Effector memory CD8-positive, alpha-beta T cell (primary cell): ENCODE data around the gene NOC2L.
A peak's percentile ranks its signal among the peaks of the same experiment; 100 is the strongest.

Experiments
- ATAC-seq: fragments of 150-1000 bp; cut with Tn5 transposase; replicated peaks from 2 replicates; pipeline ENCODE4 v1.10.0; 2021; ENCODE audit warnings: mild to moderate bottlenecking, moderate library complexity
- DNase-seq, 3 experiments: peaks; one replicate each; pipeline ENCODE4 v3.0.0; 2021
- H3K27ac Mint-ChIP-seq, 2 donors: one replicate each; pipeline ENCODE4 v1.8.0; 2022; ENCODE audit warnings: mild to moderate bottlenecking in 2 of 2, mixed read lengths in 2 of 2, moderate library complexity in 2 of 2
- H3K27me3 Mint-ChIP-seq, 2 donors: one replicate each; pipeline ENCODE4 v1.8.0; 2022; ENCODE audit warnings: mixed read lengths in 2 of 2
- H3K36me3 Mint-ChIP-seq: one replicate; pipeline ENCODE4 v1.8.0; 2022; ENCODE audit warnings: mild to moderate bottlenecking, moderate library complexity, mixed read lengths; ENCODE audit not compliant: insufficient read depth
- H3K4me1 Mint-ChIP-seq, 2 donors: one replicate each; pipeline ENCODE4 v1.8.0; 2022; ENCODE audit warnings: low read depth in 2 of 2, mixed read lengths in 2 of 2
- H3K4me3 Mint-ChIP-seq, 2 donors: one replicate each; pipeline ENCODE4 v1.8.0; 2022; ENCODE audit warnings: mild to moderate bottlenecking in 2 of 2, mixed read lengths in 2 of 2, moderate library complexity in 2 of 2
- H3K9me3 Mint-ChIP-seq, 2 donors: one replicate each; pipeline ENCODE4 v1.8.0; 2022; ENCODE audit warnings: mixed read lengths in 2 of 2

Gene NOC2L

DNA sequence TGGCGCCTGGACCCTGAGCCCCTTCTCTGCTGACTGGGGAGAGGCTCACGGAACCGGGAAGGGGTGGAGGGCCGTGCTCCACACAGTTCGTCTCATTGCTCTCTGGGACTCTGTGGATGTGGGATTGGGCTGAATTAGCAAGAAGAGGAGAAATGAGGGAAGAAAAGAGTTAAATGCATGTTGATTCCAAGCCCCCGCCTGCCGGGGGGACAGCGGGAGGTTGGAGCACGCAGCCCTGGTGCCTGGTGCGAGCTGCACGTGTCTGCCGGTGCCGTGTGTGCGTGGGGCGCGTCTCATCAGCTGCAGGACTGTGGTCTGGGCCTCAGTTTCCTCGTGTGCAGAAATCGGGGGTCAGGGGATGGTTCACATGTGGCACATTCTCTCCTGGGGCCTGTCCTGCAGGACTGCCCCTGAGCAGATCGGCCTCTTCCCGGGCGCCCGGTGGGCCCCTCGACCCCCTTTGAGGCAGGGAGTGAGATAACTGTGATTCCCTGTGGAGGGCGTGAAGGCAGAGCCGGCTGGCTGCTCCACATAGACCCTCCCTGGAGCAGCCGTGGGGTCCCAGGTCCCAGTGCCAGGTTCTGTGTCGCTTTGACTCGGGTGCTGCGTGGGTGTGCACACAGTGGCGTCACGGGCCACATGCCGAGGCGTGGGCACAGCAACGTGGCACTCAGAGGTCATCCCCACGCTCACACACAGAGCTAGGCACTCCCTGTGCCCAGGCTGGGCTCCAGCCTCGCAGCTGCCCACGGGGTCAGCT, 23.9 kb downstream of the NOC2L start:
- DNase-seq (no peak), ATAC-seq (no peak)
- peaks cover 3% of the 10 kb centered on the region for H3K36me3 Mint-ChIP-seq
- peak overlapping the region in 1 of 2 donors; percentile 10 for H3K4me3 Mint-ChIP-seq
- peaks cover 4 to 9% of the 10 kb centered on the region in 2 donors for H3K4me1 Mint-ChIP-seq
- no peak overlapping the region for H3K27ac Mint-ChIP-seq
- H3K9me3 Mint-ChIP-seq, result no peaks in the 10 kb centered on the region
- peaks cover 22 to 69% of the 10 kb centered on the region in 2 donors for H3K27me3 Mint-ChIP-seq

DNA sequence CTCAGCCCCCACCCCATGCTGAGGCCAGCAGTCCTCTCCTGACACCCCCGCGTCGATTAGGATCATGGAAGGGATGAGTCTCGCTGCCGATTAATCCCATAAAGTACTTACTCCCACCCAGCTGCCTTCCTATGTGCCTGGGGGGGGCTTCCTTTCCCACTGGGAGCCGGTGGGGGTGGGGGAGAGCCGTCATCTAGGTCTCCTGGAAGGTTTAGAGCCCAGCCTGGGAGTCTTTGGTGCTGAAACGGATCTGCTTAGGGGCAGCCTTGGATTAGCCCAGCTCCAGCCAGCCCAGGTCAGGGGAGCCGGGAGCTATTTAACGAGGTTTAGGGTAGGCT, 25.5 kb downstream of the NOC2L start:
- no peak for DNase-seq
- Mint-ChIP-seq H3K4me3 (no peak overlapping the region), H3K27me3 (peaks cover 24 to 67% of the 10 kb centered on the region in 2 donors), H3K9me3 (no peaks in the 10 kb centered on the region), H3K4me1 (peaks cover 4 to 7% of the 10 kb centered on the region in 2 donors), H3K27ac (no peak overlapping the region), H3K36me3 (peaks cover 3% of the 10 kb centered on the region)
- ATAC-seq, result no peak

DNA sequence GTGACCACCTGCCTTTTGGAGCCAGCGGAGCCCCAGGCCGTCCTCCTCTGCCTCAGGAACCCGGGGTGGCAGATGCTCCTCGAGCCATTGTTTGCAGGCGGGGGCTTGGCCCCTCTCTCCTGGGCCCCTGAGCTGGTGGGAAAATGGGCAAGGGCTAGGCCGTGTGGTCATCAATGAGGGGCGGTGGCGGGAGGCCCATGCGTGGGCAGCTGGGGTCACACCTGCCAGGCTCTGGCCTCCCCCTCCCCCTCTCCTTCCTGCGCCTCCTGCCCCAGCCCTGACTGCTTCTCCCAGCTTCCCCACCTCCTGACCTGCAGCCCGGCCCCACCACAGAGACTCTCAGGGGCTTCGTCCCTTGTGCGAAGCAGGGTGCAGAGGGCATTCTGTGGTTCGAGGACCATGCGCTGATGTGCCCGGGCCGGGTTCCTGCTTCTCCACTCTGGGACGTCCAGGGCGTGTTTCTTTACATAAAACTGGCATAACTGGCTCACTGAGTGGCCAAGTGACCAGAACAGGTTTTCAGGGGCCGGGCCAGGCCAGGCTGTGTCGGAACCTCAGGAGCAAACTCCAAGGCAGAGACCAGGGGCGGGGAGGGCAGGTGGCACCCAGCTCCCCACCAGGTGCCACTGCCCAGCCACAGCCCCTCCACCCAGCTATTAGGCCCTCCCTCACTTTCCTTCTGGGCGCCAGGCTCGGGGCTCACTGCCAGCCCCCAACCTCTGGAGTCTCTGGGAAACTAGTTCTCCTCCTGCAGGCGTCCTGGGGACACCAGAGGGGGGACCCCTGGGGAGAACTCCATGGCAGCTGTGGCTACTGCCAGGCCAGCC, 26.1 kb downstream of the NOC2L start:
- Mint-ChIP-seq H3K27ac (no peak overlapping the region), H3K27me3 (peaks cover 21 to 62% of the 10 kb centered on the region in 2 donors), H3K9me3 (no peaks in the 10 kb centered on the region), H3K4me3 (no peak overlapping the region), H3K36me3 (peaks cover 5% of the 10 kb centered on the region), H3K4me1 (peaks cover 4 to 7% of the 10 kb centered on the region in 2 donors)
- DNase-seq (no peak), ATAC-seq (no peak)

DNA sequence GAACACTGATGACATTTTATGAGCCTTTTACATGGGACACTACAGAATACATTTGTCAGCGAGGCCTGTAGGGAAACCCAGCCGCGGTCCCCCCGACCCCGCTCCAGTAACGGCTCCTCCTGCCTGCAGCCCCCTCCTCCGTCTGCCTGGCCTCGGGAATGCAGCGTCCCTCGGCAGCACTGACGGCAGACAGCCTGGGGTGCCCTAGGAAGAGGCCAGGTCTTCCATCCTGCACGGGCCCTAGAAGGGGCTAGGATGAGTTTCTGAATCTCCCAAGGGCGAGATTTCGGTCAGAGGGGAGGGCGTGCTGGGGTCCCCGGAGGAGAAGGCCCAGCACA, 26.9 kb downstream of the NOC2L start:
- no peak overlapping the region for H3K27ac Mint-ChIP-seq
- H3K4me1 Mint-ChIP-seq, result peaks cover 4 to 7% of the 10 kb centered on the region in 2 donors
- no peak overlapping the region for H3K4me3 Mint-ChIP-seq
- ATAC-seq, result no peak
- H3K27me3 Mint-ChIP-seq, result peaks cover 22 to 64% of the 10 kb centered on the region in 2 donors
- no peaks in the 10 kb centered on the region for H3K9me3 Mint-ChIP-seq
- peaks cover 7% of the 10 kb centered on the region for H3K36me3 Mint-ChIP-seq
- DNase-seq, result no peak

DNA sequence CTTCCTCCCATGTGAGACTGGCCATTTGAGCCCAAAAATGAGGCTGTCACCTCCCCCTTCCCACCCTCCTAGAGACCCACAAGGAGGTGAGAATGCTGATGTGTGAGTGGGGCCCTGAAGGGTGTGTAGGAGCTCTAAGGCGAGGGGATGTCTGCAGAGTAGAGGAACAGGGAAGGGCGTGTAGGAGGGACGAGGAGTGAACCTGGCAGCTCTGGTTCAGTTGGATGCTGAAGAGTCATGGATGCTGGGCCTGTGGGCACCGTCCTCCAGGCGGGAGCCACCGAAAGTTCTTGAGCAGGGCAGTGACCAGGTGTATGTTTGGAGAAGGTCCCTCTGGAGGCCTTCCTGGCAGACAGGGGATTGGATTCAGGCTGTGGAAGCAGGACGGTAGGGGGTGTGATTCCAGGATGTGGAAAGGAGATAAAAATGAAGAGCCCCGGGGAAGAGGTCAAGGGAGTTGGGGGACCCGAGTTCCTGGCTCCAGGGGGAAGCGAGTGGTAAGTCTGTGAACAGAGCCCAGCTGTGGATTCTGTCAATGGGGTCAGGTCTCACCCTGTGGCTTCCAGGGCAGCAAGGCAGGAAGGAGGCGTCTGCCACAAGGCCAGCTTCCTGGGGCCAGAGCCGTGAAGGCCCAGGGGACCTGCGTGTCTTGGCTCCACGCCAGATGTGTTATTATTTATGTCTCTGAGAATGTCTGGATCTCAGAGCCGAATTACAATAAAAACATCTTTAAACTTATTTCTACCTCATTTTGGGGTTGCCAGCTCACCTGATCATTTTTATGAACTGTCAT, 27.5 kb downstream of the NOC2L start:
- Mint-ChIP-seq H3K9me3 (no peaks in the 10 kb centered on the region), H3K27ac (peak overlapping the region in 1 of 2 donors; percentile 53), H3K27me3 (peaks cover 28 to 64% of the 10 kb centered on the region in 2 donors), H3K4me3 (no peak overlapping the region), H3K4me1 (peaks cover 4 to 7% of the 10 kb centered on the region in 2 donors), H3K36me3 (peaks cover 7% of the 10 kb centered on the region)
- ATAC-seq (peak; percentile 42), DNase-seq (no peak)

GRCh38 chr1:930633-931138, 28.4 kb downstream of the NOC2L start:
- Mint-ChIP-seq H3K27ac (no peak overlapping the region), H3K27me3 (peaks cover 36 to 71% of the 10 kb centered on the region in 2 donors), H3K36me3 (peaks cover 7% of the 10 kb centered on the region), H3K4me1 (peaks cover 4 to 9% of the 10 kb centered on the region in 2 donors), H3K9me3 (no peaks in the 10 kb centered on the region), H3K4me3 (no peak overlapping the region)
- DNase-seq (no peak), ATAC-seq (no peak)

DNA sequence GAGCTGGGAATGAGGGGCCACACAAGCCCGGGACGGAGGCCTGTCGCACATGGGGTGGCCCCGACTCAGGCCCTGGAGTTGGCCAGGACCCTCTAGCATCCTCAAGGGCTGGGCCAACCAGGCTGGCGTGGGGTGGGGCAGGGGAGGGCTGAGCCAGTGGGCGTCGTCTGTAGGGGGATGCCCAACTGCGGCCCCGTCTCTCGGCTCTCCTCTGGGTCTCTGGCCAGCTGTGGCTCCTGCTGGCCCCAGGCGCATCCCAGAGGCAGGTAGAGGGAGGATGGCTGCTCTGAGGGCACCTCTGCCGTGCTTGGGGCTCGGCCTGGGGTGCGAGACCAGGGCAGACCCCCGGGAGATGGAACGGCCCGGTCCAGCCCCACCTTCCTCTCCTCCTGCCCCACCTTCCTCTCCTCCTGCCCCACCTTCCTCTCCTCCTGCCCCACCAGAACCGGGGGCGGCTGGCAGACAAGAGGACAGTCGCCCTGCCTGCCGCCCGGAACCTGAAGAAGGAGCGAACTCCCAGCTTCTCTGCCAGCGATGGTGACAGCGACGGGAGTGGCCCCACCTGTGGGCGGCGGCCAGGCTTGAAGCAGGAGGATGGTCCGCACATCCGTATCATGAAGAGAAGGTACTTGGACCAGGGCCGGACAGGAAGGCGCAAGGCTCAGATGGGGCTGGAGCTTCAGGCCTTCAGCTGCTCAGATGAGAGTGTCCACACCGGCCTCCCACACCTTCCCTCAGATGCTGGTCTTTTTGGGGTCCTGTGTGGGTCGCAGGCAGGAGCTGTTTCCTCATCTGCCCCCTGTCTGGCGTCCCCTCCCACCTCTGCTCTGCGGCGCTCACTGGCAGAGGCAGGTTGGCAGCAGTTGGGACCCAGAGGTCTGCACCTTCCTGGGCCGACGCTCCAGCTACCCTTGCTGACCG, 29.1 kb downstream of the NOC2L start:
- no peaks in the 10 kb centered on the region for H3K9me3 Mint-ChIP-seq
- H3K4me3 Mint-ChIP-seq, result no peak overlapping the region
- no peak for DNase-seq
- H3K27me3 Mint-ChIP-seq, result peaks cover 29 to 64% of the 10 kb centered on the region in 2 donors
- H3K27ac Mint-ChIP-seq, result no peak overlapping the region
- no peak for ATAC-seq
- H3K4me1 Mint-ChIP-seq, result peaks cover 4 to 9% of the 10 kb centered on the region in 2 donors
- H3K36me3 Mint-ChIP-seq, result peaks cover 5% of the 10 kb centered on the region

DNA sequence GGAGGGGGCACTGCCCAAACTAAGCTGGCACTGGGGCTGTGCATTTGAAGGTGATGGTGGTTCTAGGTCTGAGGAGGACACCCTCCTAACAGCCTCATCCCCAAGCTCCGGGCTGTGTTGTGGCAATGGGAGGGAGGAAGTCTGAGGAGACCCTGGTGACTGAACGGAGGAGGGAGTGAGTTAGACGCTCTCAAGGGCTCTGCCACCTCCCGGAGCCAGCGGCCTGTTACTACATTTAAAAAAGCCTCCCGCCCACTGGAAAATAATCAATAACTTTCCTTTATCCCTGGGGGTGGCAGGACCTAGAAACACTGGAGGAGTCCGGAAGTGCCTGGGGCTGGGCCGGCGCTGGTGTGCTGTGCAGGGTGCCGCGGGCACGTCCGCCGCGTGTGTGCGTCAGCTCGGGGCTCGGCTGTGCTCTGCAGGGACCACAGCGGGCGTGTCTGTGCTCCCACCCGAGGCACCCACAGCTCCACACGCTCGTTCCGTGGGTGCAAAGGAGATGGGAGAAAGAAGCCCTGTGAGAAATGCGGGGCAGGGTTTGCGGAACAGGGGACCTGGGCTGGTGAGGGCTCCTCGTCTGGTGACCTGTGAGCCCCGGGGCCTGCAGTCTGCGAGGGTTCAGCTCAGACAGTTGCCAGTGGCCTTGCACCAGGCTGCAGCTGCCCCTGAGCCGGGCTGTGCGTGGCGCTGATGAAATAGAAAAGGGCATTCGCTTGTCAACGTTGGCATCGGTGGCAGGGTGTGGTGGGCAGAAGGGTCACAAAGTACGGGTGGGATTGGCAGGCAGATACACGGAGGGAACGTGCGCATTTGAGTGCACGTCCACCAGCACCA, 30.0 kb downstream of the NOC2L start:
- H3K4me3 Mint-ChIP-seq, result no peak overlapping the region
- peaks cover 27 to 58% of the 10 kb centered on the region in 2 donors for H3K27me3 Mint-ChIP-seq
- H3K36me3 Mint-ChIP-seq, result peaks cover 4% of the 10 kb centered on the region
- no peak overlapping the region for H3K27ac Mint-ChIP-seq
- no peaks in the 10 kb centered on the region for H3K9me3 Mint-ChIP-seq
- H3K4me1 Mint-ChIP-seq, result peaks cover 4 to 9% of the 10 kb centered on the region in 2 donors
- DNase-seq (no peak), ATAC-seq (no peak)

DNA sequence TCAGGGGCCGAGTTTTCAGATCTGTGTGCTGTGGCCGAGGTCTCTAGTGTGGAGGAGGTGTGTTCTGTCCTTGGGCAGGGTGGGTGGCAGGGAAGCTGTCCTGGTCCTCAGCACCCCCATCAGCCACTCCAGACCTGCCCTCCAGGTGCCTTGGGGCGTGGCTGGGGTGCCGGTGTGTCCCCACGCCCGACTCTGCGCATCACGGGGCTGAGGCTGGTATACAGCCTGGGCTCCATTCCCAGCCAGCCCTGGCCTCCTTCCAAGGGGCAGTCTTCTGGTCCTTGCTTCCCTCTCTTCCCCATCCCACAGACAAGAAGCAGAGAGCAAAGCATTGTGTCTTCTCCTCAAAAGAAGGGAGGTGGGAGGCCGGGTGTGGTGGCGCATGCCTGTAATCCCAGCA, 31.3 kb downstream of the NOC2L start:
- ATAC-seq (no peak), DNase-seq (no peak)
- Mint-ChIP-seq H3K9me3 (no peaks in the 10 kb centered on the region), H3K36me3 (peaks cover 4% of the 10 kb centered on the region), H3K27ac (peak overlapping the region in 1 of 2 donors; percentile 44), H3K4me3 (no peak overlapping the region), H3K4me1 (peaks cover 9 to 13% of the 10 kb centered on the region in 2 donors), H3K27me3 (peaks cover 31 to 56% of the 10 kb centered on the region in 2 donors)

GRCh38 chr1:927234-927633, 31.8 kb downstream of the NOC2L start:
- Mint-ChIP-seq H3K9me3 (no peaks in the 10 kb centered on the region), H3K36me3 (peaks cover 4% of the 10 kb centered on the region), H3K27ac (peak overlapping the region in 1 of 2 donors; percentile 44), H3K4me3 (no peak overlapping the region), H3K27me3 (peaks cover 36 to 58% of the 10 kb centered on the region in 2 donors), H3K4me1 (peaks cover 9 to 13% of the 10 kb centered on the region in 2 donors)
- DNase-seq, result no peak
- ATAC-seq, result no peak

DNA sequence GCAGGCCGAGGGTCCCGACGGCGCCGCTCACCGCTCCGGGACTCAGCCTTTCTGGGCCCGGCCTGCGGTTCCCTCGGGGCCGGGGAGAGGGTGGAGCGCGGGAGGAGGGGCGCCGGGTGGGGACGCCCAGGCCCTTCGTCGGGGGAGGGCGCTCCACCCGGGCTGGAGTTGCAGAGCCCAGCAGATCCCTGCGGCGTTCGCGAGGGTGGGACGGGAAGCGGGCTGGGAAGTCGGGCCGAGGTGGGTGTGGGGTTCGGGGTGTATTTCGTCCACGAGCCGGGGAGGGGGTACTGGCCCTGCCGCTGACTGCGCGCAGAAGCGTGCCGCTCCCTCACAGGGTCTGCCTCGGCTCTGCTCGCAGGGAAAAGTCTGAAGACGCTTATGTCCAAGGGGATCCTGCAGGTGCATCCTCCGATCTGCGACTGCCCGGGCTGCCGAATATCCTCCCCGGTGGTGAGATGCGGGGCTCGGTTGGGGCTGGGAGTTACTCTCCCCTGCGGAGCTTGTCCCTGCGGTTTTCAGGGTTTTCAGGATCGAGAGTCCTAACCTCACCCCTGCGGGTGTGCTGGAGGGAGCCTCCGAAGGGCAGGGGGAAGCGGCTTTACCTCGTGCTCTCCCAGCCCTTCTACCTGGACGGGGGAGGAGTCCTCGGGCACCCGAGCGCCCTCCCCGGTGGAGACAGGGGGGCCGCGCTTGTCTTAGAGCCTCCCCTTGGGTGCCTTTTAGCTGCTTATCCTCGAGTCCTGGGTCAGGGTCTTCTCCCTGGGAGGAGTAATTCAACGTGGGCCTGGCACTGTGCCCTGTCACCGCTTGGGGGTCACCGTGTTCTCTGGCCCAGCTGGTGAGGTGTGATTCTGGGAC, 33.3 kb downstream of the NOC2L start:
- H3K36me3 Mint-ChIP-seq, result peaks cover 4% of the 10 kb centered on the region
- H3K27ac Mint-ChIP-seq, result no peak overlapping the region
- peaks cover 50 to 63% of the 10 kb centered on the region in 2 donors for H3K27me3 Mint-ChIP-seq
- no peak for DNase-seq
- no peaks in the 10 kb centered on the region for H3K9me3 Mint-ChIP-seq
- peak; percentile 3 for ATAC-seq
- peak overlapping the region; percentile 43 to 66 for H3K4me3 Mint-ChIP-seq
- H3K4me1 Mint-ChIP-seq, result peaks cover 6 to 13% of the 10 kb centered on the region in 2 donors
